GM21723 (cell line): ENCODE data around the gene LTBP2.

Source experiments
- ATAC-seq: cut with Tn5 transposase; IDR thresholded peaks from one replicate; pipeline ENCODE4 v1.9.1; 2021; ENCODE audit warnings: mild to moderate bottlenecking, moderate library complexity; ENCODE audit not compliant: unreplicated experiment

Gene LTBP2

GRCh38 chr14:74532246-74532645 lies 79.8 kb downstream of the LTBP2 start:
- no peak for ATAC-seq

DNA sequence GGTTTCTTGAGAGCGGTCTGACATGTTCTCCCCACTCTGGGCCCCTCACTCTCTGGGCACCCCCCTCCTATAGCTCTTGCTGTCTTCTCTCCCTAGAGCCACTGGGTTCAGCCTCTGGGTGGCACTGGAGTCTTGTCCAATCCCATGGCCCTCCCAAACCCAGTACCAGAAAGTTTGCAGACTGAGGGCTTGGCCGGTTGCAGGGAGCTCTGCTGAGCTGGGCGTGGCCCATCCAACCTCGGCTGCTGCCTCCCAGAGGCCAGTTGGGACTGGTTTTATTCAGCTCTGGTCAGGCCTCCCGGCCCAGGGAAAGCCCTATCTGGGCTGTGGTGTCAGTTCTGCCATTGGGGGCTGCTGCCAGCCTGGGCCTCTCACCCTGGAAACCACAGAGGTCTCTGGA lies 80.6 kb downstream of the LTBP2 start:
- no peak for ATAC-seq

- no peak for ATAC-seq
These were observed 81.0 kb downstream of the LTBP2 start for GRCh38 chr14:74531006-74531405.

DNA sequence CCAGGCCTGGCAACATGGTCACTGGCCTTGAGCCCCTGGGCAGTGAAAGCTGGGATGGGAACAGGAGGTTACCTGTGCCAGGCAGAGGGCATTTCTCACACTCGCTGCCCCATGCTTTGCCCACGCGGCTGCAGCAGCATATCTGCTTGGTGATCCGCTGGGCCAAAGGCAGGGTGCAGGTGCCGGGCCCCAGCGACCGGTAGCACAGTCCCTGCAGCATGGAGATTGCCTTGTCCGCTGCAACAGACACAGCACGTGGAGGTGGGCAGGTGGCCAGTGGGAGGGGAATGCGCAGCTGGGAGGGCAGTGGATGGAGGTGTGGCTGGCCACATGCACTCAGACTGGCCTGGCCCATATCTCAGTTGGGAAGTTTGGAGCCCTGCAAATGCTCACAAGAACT lies 83.2 kb downstream of the LTBP2 start:
- ATAC-seq = no peak

DNA sequence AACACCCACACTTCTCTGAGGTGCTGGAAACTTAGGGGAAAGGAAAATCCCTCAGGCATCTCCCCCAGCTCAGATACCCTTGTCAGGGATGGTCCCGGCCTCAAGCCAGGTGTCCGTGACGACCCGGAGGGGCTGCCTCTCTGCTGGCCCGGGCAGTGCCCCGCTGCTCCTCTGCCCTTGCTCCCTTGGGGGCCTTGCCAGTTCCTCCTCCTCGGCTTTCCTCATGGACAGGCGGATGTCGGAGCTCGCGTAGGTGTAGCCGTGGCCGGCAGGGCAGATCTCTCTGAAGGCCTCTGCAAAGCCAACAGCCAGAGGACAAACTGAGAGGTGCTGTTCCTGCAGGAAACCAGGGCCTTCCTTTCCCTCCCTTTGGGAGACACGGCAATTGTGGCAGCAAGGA lies 83.6 kb downstream of the LTBP2 start:
- no peak for ATAC-seq

DNA sequence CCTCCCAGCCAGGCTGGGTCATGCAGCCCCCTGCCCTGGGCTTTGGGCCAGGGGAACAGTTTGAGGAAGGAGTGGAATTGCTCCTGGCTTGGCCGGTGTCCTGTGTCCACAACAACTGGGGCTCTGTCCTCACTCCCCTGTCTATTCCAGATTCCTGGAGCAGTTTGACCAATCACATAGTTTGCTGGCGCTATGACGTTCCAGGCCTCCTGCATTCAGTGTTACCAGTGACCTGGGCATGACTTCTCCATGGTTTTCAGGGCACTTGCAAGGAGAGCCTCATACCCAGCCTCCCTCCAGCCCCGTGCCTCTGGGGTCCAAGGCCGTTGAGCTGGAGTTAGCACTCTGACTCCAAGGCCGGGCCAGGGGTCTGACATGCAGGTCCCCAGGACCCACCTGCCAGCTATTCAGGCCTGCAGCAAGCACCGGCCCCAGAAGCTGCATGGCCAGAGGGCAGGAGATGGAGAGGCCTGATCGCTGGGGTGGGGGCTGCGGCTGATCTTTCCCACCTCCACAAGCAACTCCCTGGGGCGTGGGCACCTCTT lies 84.2 kb downstream of the LTBP2 start:
- no peak for ATAC-seq

- no peak for ATAC-seq
These were observed 85.0 kb downstream of the LTBP2 start for GRCh38 chr14:74526854-74527585.

DNA sequence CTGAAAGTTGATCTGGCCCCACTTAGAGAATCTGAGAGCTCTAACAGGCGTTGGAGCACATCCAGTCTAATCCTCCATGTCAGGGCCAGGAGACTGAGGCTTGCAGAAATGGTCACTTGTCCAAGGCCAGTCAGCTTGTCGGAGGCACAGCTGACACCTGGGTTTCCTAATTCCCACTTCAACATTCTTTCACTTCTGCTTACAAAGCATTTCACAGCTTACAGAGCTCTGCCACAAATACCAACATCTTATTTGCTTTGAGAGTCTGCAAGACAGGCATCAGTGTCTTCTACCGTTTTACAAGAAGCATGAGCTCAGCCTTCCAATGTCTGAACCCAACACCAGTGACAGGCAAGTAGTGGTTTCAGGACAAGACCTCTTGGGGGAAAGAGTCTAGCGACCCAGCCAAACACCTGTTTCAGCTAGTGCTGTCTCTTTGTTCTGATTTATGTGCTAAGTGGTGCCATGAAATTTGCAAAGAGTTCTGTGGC lies 86.6 kb downstream of the LTBP2 start:
- no peak for ATAC-seq

GRCh38 chr14:74524812-74525135 lies 87.3 kb downstream of the LTBP2 start:
- no peak for ATAC-seq

GRCh38 chr14:74524076-74524811 lies 87.8 kb downstream of the LTBP2 start:
- ATAC-seq = no peak

DNA sequence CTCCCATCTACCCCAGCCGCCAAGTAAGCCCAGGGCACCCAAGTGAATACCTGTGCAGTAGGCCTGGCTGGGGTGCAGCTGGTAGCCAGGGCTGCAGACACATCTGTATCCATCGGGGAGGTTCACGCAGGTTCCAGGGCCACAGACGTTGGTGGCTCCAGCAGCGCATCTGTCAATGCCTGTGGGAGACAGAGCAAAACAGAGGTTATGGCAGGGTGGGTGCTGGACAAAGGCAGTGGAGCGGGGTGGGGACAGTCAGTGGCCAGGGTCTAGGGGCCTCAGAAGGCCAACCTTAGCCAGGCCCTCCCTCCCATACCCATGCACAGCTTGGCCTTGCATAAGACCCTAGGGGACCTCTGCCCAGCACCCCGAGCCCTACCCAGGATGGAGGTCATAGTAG lies 89.3 kb downstream of the LTBP2 start:
- ATAC-seq = no peak

DNA sequence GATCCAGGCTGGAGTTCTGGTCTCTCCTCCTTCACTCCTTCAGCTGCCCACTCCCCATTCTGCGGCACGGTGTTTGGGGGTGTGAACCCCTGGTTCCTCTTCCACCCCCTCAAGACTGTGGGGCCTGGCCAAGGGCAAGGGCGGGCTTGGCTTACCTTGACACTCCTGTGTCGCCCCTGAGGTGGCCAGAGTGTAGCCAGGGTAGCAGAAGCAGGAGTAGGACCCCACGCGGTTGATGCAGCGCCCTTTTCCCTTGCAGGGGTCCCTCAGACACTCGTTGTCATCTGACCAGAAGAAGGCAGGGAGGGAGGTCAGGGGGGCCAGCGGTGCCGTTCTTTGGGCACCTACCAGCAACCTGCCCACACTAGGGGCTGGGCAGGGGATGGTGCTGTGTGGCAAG lies 90.3 kb downstream of the LTBP2 start:
- ATAC-seq = no peak

DNA sequence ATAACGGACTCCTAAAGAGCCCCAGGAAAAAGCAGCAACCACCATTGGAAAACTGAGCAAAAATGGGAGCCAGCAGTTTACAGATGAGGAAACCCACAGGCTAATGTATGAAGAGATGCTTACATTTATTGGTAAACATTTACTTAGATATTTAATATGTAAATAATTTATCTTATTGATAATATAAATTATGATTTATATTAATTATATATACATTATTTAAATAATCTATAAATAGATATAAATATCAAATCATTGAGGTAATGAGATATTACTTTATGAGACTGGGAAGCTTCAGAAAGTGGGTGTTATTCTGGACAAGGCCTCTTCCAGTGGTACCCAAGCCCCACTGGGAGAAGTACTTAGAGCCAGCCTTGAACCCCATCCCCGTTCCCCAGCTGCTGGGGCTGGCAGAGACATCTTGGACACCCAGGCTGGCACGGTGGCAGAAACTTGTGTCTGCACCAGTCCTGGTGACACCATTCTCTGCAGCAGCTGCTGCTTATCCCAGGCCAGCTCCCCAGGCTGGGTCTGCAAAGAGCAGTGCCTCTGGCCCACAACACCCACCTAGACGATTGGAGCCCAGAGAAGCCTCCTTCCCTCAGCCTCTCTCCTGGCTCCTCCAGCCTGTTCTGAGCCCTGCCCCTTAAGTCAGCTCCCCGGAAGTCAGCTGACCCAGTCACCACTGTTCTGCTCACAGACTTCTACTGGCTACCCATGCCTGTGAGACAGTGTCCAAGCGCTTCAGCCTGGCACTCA lies 92.5 kb downstream of the LTBP2 start:
- ATAC-seq = no peak

DNA sequence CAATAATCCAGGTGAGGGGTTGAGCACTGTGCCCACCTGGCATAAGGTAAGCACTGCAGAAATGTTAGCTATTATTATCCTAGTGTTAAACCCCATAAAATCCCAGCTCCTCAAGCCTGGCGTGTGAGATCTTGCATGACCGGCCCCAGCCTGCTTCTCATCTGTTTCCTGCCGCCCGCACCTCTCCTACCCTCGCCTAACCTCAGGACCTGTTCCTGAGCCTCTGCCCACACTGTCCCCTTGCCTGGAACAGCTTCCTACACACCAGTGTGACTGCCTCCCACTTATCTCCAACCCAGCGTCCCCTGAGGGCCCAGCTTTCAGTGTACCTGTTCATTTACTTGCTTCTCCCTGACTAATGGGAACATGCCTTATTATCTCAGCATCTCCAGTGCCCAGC lies 93.8 kb downstream of the LTBP2 start:
- ATAC-seq = no peak

DNA sequence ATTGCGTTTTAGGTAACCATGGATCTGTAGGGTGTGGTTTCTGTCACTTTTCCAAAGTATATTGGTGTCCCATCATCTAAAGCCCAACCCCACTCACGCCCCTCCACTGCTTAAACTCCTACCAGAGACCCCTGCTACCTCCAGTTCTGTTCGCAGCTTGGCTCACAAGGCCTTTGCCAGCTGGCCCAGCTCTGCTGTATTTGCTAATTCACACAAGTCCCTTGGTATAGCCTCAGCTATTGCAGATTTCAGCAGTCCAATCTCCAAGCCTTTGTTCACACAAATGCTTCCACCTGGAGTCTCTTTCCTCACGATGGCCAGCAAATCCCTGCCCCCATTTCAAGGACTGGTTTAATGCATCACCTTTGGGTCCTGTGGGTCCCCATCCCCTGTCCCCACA lies 94.3 kb downstream of the LTBP2 start:
- ATAC-seq = no peak

GRCh38 chr14:74516451-74517160 lies 95.4 kb downstream of the LTBP2 start:
- ATAC-seq = no peak

DNA sequence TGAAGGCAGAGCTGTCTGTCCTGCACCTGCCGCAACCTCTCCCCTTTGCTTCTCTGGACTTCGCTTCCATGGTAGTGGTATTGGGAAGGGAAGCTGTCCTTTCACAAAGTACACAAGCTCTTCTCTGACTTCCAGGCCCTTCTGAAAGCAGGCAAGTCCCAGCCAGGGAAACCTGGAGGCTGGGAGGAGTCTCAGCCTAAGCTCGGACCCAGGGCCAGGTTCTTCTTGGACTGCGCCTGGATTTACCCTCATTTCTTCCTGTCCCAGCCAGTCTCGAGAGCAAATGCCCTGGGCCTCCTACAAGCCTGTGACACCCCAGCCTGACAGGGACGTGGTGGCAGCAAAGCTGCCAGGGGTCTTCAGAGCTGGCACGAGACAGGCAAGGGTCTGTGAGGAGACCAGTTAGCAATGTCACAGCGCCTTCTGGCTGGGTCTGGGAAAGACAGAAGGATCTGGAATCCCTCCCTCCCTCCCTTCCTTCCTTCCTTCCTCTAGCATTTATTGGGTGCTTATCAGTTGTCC lies 96.1 kb downstream of the LTBP2 start:
- ATAC-seq = no peak

DNA sequence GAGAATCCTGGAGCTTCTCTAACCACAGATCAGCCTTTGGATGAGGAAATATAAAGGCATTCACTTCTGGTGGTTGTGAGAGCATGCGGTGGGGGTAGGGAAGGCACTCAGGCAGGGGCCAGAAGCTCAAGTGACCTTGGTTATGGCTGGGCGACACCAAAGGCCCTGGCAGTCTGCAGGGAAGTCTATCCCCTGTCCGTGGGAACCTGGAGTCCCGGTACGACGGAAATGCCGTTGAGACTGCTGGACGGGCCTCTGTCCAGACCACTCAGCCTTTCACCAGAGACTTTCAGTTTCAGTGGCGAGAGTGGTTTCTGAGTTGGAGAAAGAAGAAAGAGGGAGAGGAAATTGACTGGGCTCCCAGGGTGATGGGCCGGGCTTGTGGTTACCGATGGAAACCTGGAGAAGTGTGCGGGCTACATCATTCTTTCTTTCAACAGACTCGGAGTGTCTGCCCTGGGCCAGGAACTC lies 97.5 kb downstream of the LTBP2 start:
- ATAC-seq = no peak

- ATAC-seq = no peak
These were observed 99.8 kb downstream of the LTBP2 start for GRCh38 chr14:74511966-74512830.

GRCh38 chr14:74510959-74511409 lies 101.1 kb downstream of the LTBP2 start:
- no peak for ATAC-seq
